HCT116 (cell line): ENCODE results near the gene REEP3. TPM values are rescaled to one million over a fixed set of nuclear protein-coding genes. Genes with fewer than 3 reads are reported as not detected.

ENCODE experiments used
- ATAC-seq: fragments of 200-7000 bp; cut with Tn5 transposase; 2 replicates; pipeline ENCODE4 v1.9.1; 2020; ENCODE audit warnings: mild to moderate bottlenecking, moderate library complexity
- BruUV-seq: library from RNA; stranded (reverse); fragments of 400-500 nt; replicated peaks from 2 replicates; lab custom pipeline; 2021; lab: Mats Ljungman, UMichigan
- CTCF ChIA-PET: fragments of 300-600 bp; sonication (Branson Sonifier 250); formaldehyde crosslinking; loops from one replicate; lab custom pipeline; 2021; ENCODE audit warnings: antibody characterized with exemption; lab: Charles Lee
- POLR2A ChIA-PET: fragments of 300-600, 350-600 bp; sonication (Branson Sonifier 250); formaldehyde crosslinking; loops from one replicate; lab custom pipeline; 2021; ENCODE audit warnings: antibody characterized with exemption; lab: Charles Lee
- RAD21 ChIA-PET, 2 experiments: fragments of 300-600 bp; sonication (Branson Sonifier 250); formaldehyde crosslinking; loops; one replicate each; lab custom pipeline; 2023; ENCODE audit warnings: low total read pairs in 2 of 2; ENCODE audit not compliant: uncharacterized antibody in 2 of 2, unreplicated experiment in 2 of 2, low non-redundant PET in 1 of 2; lab: Charles Lee
- DNase-seq: peaks from one replicate; pipeline ENCODE4 v3.0.0-alpha.2; 2010; ENCODE audit warnings: low read depth, low spot score
- H2AFZ ChIP-seq: fragments of 200-600 bp; shearing (Covaris generic), sonication (generic); 2 replicates; pipeline ENCODE4 v1.6.1; 2017; ENCODE audit warnings: low read depth, mixed run types, mixed read lengths, antibody characterized with exemption, low read length; ENCODE audit not compliant: poor library complexity, severe bottlenecking
- H3K27ac ChIP-seq: 2 replicates; pipeline ENCODE4 v1.5.1; 2012; ENCODE audit warnings: low read depth, low read length
- H3K27me3 ChIP-seq: fragments of 200-600 bp; sonication (generic); 2 replicates; pipeline ENCODE4 v1.6.1; 2016; ENCODE audit warnings: mixed run types, low read length, mixed read lengths; ENCODE audit not compliant: insufficient read depth
- H3K36me3 ChIP-seq, 2 experiments: fragments of 200-500 bp in 1 of 2; fragments of 200-600 bp in 1 of 2; sonication (Bioruptor generic) in 1 of 2; sonication (generic) in 1 of 2; 2 replicates each; pipeline versions ENCODE4 v1.5.1 to v1.6.1; 2014 to 2016; ENCODE audit warnings: low read length in 2 of 2, inconsistent platforms in 1 of 2, mixed read lengths in 1 of 2, mixed run types in 1 of 2; ENCODE audit not compliant: insufficient read depth in 2 of 2, control insufficient read depth in 1 of 2
- H3K4me1 ChIP-seq, 2 experiments: fragments of 200-600 bp in 1 of 2; sonication (generic) in 1 of 2; 2 replicates each; pipeline versions ENCODE4 v1.5.1 to v1.6.1; 2012 to 2017; ENCODE audit warnings: low read length in 2 of 2, inconsistent platforms in 1 of 2, mild to moderate bottlenecking in 1 of 2, mixed read lengths in 1 of 2, mixed run types in 1 of 2, moderate library complexity in 1 of 2; ENCODE audit not compliant: insufficient read depth in 2 of 2, control insufficient read depth in 1 of 2
- H3K4me2 ChIP-seq: fragments of 200-600 bp; sonication (generic); 2 replicates; pipeline ENCODE4 v1.6.1; 2017; ENCODE audit warnings: mixed run types, low read length, mixed read lengths
- H3K4me3 ChIP-seq, 2 experiments: fragments of 200-600 bp in 1 of 2; sonication (generic) in 1 of 2; replicated peaks in 1 of 2; 2 replicates each; pipeline ENCODE4 v1.5.1; 2011 to 2016; ENCODE audit warnings: low read length in 2 of 2, control low read depth in 1 of 2, low read depth in 1 of 2, mild to moderate bottlenecking in 1 of 2, mixed read lengths in 1 of 2, mixed run types in 1 of 2
- H3K79me2 ChIP-seq: fragments of 200-600 bp; sonication (generic); 2 replicates; pipeline ENCODE4 v1.6.1; 2017; ENCODE audit warnings: mild to moderate bottlenecking, mixed run types, low read length, moderate library complexity, mixed read lengths; ENCODE audit not compliant: insufficient read depth
- H3K9ac ChIP-seq: fragments of 200-600 bp; sonication (generic); 2 replicates; pipeline ENCODE4 v1.6.1; 2016; ENCODE audit warnings: low read length, mixed read lengths
- H3K9me2 ChIP-seq: fragments of 200-600 bp; sonication (generic), shearing (Covaris generic); 2 replicates; pipeline ENCODE4 v1.6.1; 2017; ENCODE audit warnings: mixed run types, mild to moderate bottlenecking, moderate library complexity; ENCODE audit not compliant: insufficient read depth
- H3K9me3 ChIP-seq, 2 experiments: fragments of 200-500 bp in 1 of 2; fragments of 200-600 bp in 1 of 2; sonication (Bioruptor generic) in 1 of 2; sonication (generic) in 1 of 2; 2 replicates each; pipeline ENCODE4 v1.6.1; 2014 to 2017; ENCODE audit warnings: low read length in 2 of 2, mixed read lengths in 2 of 2, inconsistent platforms in 1 of 2, low read depth in 1 of 2, mild to moderate bottlenecking in 1 of 2, mixed run types in 1 of 2, moderate library complexity in 1 of 2; ENCODE audit not compliant: control insufficient read depth in 1 of 2, insufficient read depth in 1 of 2
- H4K20me1 ChIP-seq: fragments of 200-600 bp; sonication (generic), shearing (Covaris generic); 2 replicates; pipeline ENCODE4 v1.6.1; 2017; ENCODE audit warnings: mixed run types, mild to moderate bottlenecking, moderate library complexity; ENCODE audit not compliant: insufficient read depth
- CBX3 ChIP-seq: IDR thresholded peaks from 2 replicates; pipeline ENCODE4 v1.6.1; 2012; ENCODE audit warnings: low read depth
- CEBPB ChIP-seq: IDR thresholded peaks from 2 replicates; pipeline ENCODE4 v1.6.1; 2012; ENCODE audit warnings: low read depth
- CTCF ChIP-seq, 3 experiments: fragments of 200-600 bp in 1 of 3; sonication (generic) in 1 of 3; IDR thresholded peaks in 2 of 3; conservative IDR thresholded peaks in 1 of 3; 2 replicates each; pipeline ENCODE4 v1.5.1; 2012 to 2017; ENCODE audit warnings: low read depth in 2 of 3, low read length in 2 of 3, antibody characterized with exemption in 1 of 3, borderline replicate concordance in 1 of 3, control low read depth in 1 of 3, mild to moderate bottlenecking in 1 of 3, mixed read lengths in 1 of 3, mixed run types in 1 of 3, moderate library complexity in 1 of 3; ENCODE audit not compliant: insufficient read depth in 1 of 3
- JUND ChIP-seq: IDR thresholded peaks from 2 replicates; pipeline ENCODE4 v1.6.1; 2012
- SP1 ChIP-seq: IDR thresholded peaks from 2 replicates; pipeline ENCODE4 v1.6.1; 2012; ENCODE audit warnings: low read depth
- SRF ChIP-seq: IDR thresholded peaks from 2 replicates; pipeline ENCODE4 v1.6.1; 2012; ENCODE audit warnings: low read depth
- TCF7L2 ChIP-seq: IDR thresholded peaks from 2 replicates; pipeline ENCODE4 v1.7.0; 2011; ENCODE audit warnings: borderline replicate concordance, inconsistent platforms; ENCODE audit not compliant: insufficient read depth, insufficient read length; ENCODE audit errors: extremely low read depth
- intact Hi-C: fragments of 100-400 bp; cut with micrococcal nuclease; formaldehyde crosslinking; loops from 2 replicates; pipeline ENCODE4 v1.10.0; 2022
- total RNA-seq: library from RNA; stranded (reverse); gene quantifications from one replicate; pipeline ENCODE4 v1.2.1, GENCODE V29; 2021; ENCODE audit not compliant: unreplicated experiment
- TF ChIP-seq, protein P1 (sequence below): IDR thresholded peaks from 2 replicates; pipeline ENCODE4 v1.6.1; 2012; ENCODE audit warnings: low read depth
- TF ChIP-seq, protein P2 (sequence below): IDR thresholded peaks from 2 replicates; pipeline ENCODE4 v1.6.1; 2012

Gene REEP3
- total RNA-seq, 1 experiment from 2014 or later: 41.3 TPM

DNA sequence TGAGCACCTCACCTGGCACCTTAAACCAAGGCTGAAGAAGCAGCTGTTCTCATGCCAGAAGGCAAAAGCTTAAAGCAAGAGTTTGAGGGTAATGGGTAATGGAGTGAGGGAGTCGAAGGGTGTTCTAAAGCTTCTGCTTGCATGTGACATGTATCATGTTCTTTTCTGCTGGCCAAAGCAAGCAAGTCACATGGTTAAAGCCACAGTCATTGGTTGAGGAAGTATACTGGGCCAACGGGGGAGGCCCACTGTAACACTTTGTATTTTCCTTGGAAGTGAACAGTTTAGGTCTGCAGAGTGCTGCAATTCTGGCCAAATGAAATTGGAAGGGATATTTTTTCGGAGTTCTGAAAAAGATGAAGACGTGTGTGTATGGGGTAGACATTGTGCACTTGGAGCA lies 75.7 kb downstream of the REEP3 start:
- BruUV-seq: no TSS peak
- TF ChIP-seq SP1: no peak
- TF ChIP-seq, all 23 proteins: peak for 0
- ChIA-PET POLR2A (no interaction called here), RAD21 (no interaction called here), CTCF (no interaction called here)
- no peak overlapping the region for H2AFZ ChIP-seq
- ATAC-seq (no peak), DNase-seq (no peak)
- H3K9me3 ChIP-seq: no peaks in the 10 kb centered on the region
- H3K4me2 ChIP-seq: no peak overlapping the region
- H4K20me1 ChIP-seq: no peaks in the 10 kb centered on the region
- H3K36me3 ChIP-seq: peaks cover 4 to 9% of the 10 kb centered on the region in 2 experiments; a peak in 3 of 4 replicates
- intact Hi-C loops: no loop called here
- no peak overlapping the region for H3K27ac ChIP-seq
- no peaks in the 10 kb centered on the region for H3K4me1 ChIP-seq
- H3K9me2 ChIP-seq: no peaks in the 10 kb centered on the region
- no peaks in the 10 kb centered on the region for H3K27me3 ChIP-seq
- no peaks in the 10 kb centered on the region; the same call in 1 of the 2 replicates for H3K79me2 ChIP-seq
- H3K9ac ChIP-seq: no peak overlapping the region
- H3K4me3 ChIP-seq: no peak overlapping the region

DNA sequence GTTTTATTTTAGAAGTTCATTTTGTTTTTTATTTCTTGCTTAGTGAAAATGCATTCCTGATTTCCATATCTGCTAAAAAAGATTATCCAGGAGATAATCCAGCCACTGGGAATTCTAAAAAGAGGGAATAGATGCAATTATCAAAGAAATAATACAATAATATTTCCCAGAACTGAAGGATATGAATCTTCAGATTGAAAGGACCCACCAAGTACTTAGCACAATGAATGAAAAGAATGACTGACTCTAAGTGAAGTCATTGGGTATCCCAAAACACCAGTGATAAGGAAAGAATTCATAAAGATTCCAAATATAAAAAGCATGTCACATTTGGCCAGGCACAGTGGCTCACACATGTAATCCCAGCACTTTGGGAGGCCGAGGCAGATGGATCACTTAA lies 79.3 kb downstream of the REEP3 start:
- Histone ChIP-seq H3K79me2 (no peaks in the 10 kb centered on the region), H3K4me3 (no peak overlapping the region), H3K9me3 (no peaks in the 10 kb centered on the region), H3K27me3 (no peaks in the 10 kb centered on the region), H3K36me3 (peaks cover 4 to 9% of the 10 kb centered on the region in 2 experiments; a peak in 3 of 4 replicates), H2AFZ (no peak overlapping the region), H3K4me1 (peaks cover 0 to 1% of the 10 kb centered on the region in 2 experiments; a peak in 1 of 4 replicates), H3K9ac (no peak overlapping the region), H3K9me2 (no peaks in the 10 kb centered on the region), H4K20me1 (no peaks in the 10 kb centered on the region), H3K27ac (no peak overlapping the region), H3K4me2 (no peak overlapping the region)
- DNase-seq (no peak), ATAC-seq (no peak)
- RAD21 ChIA-PET: no interaction called here
- CTCF ChIA-PET: no interaction called here
- no peak for TF ChIP-seq CEBPB
- TF ChIP-seq JUND: no peak
- TF ChIP-seq, protein P1, sequence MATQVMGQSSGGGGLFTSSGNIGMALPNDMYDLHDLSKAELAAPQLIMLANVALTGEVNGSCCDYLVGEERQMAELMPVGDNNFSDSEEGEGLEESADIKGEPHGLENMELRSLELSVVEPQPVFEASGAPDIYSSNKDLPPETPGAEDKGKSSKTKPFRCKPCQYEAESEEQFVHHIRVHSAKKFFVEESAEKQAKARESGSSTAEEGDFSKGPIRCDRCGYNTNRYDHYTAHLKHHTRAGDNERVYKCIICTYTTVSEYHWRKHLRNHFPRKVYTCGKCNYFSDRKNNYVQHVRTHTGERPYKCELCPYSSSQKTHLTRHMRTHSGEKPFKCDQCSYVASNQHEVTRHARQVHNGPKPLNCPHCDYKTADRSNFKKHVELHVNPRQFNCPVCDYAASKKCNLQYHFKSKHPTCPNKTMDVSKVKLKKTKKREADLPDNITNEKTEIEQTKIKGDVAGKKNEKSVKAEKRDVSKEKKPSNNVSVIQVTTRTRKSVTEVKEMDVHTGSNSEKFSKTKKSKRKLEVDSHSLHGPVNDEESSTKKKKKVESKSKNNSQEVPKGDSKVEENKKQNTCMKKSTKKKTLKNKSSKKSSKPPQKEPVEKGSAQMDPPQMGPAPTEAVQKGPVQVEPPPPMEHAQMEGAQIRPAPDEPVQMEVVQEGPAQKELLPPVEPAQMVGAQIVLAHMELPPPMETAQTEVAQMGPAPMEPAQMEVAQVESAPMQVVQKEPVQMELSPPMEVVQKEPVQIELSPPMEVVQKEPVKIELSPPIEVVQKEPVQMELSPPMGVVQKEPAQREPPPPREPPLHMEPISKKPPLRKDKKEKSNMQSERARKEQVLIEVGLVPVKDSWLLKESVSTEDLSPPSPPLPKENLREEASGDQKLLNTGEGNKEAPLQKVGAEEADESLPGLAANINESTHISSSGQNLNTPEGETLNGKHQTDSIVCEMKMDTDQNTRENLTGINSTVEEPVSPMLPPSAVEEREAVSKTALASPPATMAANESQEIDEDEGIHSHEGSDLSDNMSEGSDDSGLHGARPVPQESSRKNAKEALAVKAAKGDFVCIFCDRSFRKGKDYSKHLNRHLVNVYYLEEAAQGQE: no peak
- TF ChIP-seq TCF7L2: no peak
- TF ChIP-seq CBX3: no peak
- no peak for TF ChIP-seq CTCF (IDR thresholded peaks at IDR 0.05 in 2 of 3, conservative IDR thresholded peaks at IDR 0.05 in 1 of 3; ENCODE audit: borderline replicate concordance in 1 of 3, insufficient read depth in 1 of 3, low read depth in 2 of 3, low read length in 2 of 3)
- TF ChIP-seq SRF: no peak
- TF ChIP-seq, protein P2, sequence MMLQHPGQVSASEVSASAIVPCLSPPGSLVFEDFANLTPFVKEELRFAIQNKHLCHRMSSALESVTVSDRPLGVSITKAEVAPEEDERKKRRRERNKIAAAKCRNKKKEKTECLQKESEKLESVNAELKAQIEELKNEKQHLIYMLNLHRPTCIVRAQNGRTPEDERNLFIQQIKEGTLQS: no peak
- intact Hi-C loops: no loop called here
- POLR2A ChIA-PET: no interaction called here
- BruUV-seq: no TSS peak
